ENCODE data around the gene TRPM3. TPM values are rescaled to one million over a fixed set of nuclear protein-coding genes. Genes with fewer than 3 reads are reported as not detected.

Gene TRPM3
- total and polyA plus RNA-seq, 10 donors = 0.02 to 6.7 (median 1.6) TPM

- H3K4me1 ChIP-seq = no peaks in the 10 kb centered on the region
- H3K27me3 ChIP-seq (replicated peaks in 1 of 7) = no peaks in the 10 kb centered on the region
- DNase-seq = no peak
- H3K27ac ChIP-seq = no peak overlapping the region
- TF ChIP-seq POLR2AphosphoS5 (IDR thresholded peaks at IDR 0.05) (no peak), CTCF (IDR thresholded peaks at IDR 0.05 in 8 of 11, conservative IDR thresholded peaks at IDR 0.05 in 3 of 11) (no peak), POLR2A (IDR thresholded peaks at IDR 0.05) (no peak)
- intact Hi-C loops (cut with DNase I; ENCODE audit: low total_unique reads) = no loop called here
- no peak overlapping the region for H3K4me3 ChIP-seq
- H3K36me3 ChIP-seq = no peaks in the 10 kb centered on the region
- H3K9me3 ChIP-seq = no peaks in the 10 kb centered on the region
- WGBS, 5 donors = 71 to 85% (median 80%) methylated on average over 3 of the region's 3 CpGs
Measured at GRCh38 chr9:71042448-71042990, 78.9 kb downstream of the TRPM3 start.

DNA sequence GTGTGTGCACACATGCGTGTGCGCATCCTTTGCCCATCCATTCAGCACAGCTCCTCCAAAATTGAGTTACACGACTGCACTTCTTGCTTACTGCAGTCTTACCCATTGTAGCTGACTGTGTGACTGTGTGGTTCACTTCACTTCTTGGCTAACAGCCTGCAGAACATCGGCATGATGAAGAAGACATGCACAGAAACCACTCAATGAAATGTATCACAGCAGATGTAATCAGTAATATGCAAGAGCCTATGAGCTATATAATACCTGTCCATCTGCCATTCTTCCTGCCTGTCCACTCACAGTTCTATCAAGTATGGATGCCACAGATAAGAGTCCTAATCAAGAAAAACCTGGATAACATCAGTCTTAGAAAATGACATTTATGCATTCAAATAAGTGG lies 83.9 kb downstream of the TRPM3 start:
- H3K27ac ChIP-seq = no peak overlapping the region
- intact Hi-C loops (cut with DNase I; ENCODE audit: low total_unique reads) = no loop called here
- H3K9me3 ChIP-seq = no peaks in the 10 kb centered on the region
- no peak for DNase-seq
- no peaks in the 10 kb centered on the region for H3K27me3 ChIP-seq (replicated peaks in 1 of 7)
- 85 to 94% (median 92%) methylated on average over 4 of the region's 4 CpGs for WGBS, 5 donors
- H3K36me3 ChIP-seq = no peaks in the 10 kb centered on the region
- TF ChIP-seq POLR2AphosphoS5 (IDR thresholded peaks at IDR 0.05) (no peak), POLR2A (IDR thresholded peaks at IDR 0.05) (no peak), CTCF (IDR thresholded peaks at IDR 0.05 in 8 of 11, conservative IDR thresholded peaks at IDR 0.05 in 3 of 11) (no peak)
- no peak overlapping the region for H3K4me3 ChIP-seq
- H3K4me1 ChIP-seq = no peaks in the 10 kb centered on the region

DNA sequence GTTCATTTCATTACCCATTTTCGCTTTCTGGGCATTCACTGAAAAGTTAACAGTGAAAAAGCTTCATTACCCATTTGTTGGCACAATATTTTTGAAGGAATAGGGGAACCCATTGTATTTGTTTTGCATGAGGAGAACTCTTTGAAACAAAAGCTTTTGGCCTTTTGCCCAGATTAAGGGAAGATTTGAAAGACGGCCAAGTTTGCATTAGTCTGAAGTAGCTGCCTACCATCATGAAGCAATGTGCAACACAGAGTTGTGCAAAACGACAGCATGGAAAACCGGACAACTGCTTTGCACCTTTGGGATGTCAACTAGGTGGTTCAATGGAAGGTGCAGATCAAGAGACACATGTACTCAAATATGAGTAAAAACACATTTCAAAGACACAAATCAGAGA lies 84.9 kb downstream of the TRPM3 start:
- H3K4me1 ChIP-seq = no peaks in the 10 kb centered on the region
- no peaks in the 10 kb centered on the region for H3K27me3 ChIP-seq (replicated peaks in 1 of 7)
- no peaks in the 10 kb centered on the region for H3K36me3 ChIP-seq
- no peak overlapping the region for H3K27ac ChIP-seq
- TF ChIP-seq POLR2A (IDR thresholded peaks at IDR 0.05) (no peak), POLR2AphosphoS5 (IDR thresholded peaks at IDR 0.05) (no peak), CTCF (IDR thresholded peaks at IDR 0.05 in 8 of 11, conservative IDR thresholded peaks at IDR 0.05 in 3 of 11) (no peak)
- 32 to 58% (median 43%) methylated on average over 4 of the region's 4 CpGs for WGBS, 5 donors
- no peak overlapping the region for H3K4me3 ChIP-seq
- intact Hi-C loops (cut with DNase I; ENCODE audit: low total_unique reads) = no loop called here
- H3K9me3 ChIP-seq = no peaks in the 10 kb centered on the region
- no peak for DNase-seq

GRCh38 chr9:71032779-71033178 lies 88.6 kb downstream of the TRPM3 start:
- Histone ChIP-seq H3K4me1 (no peaks in the 10 kb centered on the region), H3K27me3 (replicated peaks in 1 of 7) (no peaks in the 10 kb centered on the region), H3K4me3 (no peak overlapping the region), H3K9me3 (no peaks in the 10 kb centered on the region), H3K27ac (no peak overlapping the region), H3K36me3 (no peaks in the 10 kb centered on the region)
- intact Hi-C loops (cut with DNase I; ENCODE audit: low total_unique reads) = no loop called here
- TF ChIP-seq POLR2AphosphoS5 (IDR thresholded peaks at IDR 0.05) (no peak), CTCF (IDR thresholded peaks at IDR 0.05 in 8 of 11, conservative IDR thresholded peaks at IDR 0.05 in 3 of 11) (no peak), POLR2A (IDR thresholded peaks at IDR 0.05) (no peak)
- DNase-seq = no peak

Data from spleen (tissue), 11 donors.